Breast epithelium (tissue), 3 donors: ENCODE data around the gene EYA3.

Experiments
- POLR2A ChIP-seq: fragments of 450-650 bp; IDR thresholded peaks from one replicate; pipeline ENCODE4 v1.6.1; 2016; ENCODE audit warnings: antibody characterized with exemption, mild to moderate bottlenecking, moderate library complexity
- TF ChIP-seq, protein P1 (sequence below), 3 donors: fragments of 450-650 bp; IDR thresholded peaks; one replicate each; pipeline ENCODE4 v1.5.1; 2016 to 2017; ENCODE audit warnings: antibody characterized with exemption in 3 of 3, mild to moderate bottlenecking in 3 of 3, moderate library complexity in 3 of 3

DNA sequence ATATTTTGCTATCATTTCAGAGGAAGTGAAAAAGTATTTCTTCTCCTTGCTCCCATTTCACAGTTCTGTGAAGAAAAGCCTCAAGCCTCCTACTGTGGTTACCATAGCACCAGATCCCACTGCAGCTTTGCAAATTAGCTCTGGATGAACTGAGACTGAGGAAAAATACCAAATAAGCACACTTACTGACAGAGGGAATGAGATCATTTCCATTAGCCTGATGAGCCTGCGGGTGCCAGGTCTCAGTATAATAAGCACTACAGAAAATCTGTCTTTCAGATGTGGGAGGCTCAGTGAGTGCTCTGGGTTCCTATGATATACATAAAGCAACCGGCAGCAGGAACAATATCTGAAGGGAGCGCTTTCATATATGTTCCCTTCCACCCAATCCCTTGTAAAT is 107.3 kb downstream of the EYA3 start:
- TF ChIP-seq, protein P1, sequence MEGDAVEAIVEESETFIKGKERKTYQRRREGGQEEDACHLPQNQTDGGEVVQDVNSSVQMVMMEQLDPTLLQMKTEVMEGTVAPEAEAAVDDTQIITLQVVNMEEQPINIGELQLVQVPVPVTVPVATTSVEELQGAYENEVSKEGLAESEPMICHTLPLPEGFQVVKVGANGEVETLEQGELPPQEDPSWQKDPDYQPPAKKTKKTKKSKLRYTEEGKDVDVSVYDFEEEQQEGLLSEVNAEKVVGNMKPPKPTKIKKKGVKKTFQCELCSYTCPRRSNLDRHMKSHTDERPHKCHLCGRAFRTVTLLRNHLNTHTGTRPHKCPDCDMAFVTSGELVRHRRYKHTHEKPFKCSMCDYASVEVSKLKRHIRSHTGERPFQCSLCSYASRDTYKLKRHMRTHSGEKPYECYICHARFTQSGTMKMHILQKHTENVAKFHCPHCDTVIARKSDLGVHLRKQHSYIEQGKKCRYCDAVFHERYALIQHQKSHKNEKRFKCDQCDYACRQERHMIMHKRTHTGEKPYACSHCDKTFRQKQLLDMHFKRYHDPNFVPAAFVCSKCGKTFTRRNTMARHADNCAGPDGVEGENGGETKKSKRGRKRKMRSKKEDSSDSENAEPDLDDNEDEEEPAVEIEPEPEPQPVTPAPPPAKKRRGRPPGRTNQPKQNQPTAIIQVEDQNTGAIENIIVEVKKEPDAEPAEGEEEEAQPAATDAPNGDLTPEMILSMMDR (IDR thresholded peaks at IDR 0.05) = no peak
- no peak for TF ChIP-seq POLR2A
